HG02610 (cell line): Measurements from ENCODE around the gene KCNH1.

Experiments
- ATAC-seq: cut with Tn5 transposase; IDR thresholded peaks from one replicate; pipeline ENCODE4 v1.9.1; 2021; ENCODE audit warnings: mild to moderate bottlenecking, moderate library complexity; ENCODE audit not compliant: unreplicated experiment

KCNH1 gene

GRCh38 chr1:210771131-210771530, 362.8 kb downstream of the KCNH1 start:
- ATAC-seq, result no peak

DNA sequence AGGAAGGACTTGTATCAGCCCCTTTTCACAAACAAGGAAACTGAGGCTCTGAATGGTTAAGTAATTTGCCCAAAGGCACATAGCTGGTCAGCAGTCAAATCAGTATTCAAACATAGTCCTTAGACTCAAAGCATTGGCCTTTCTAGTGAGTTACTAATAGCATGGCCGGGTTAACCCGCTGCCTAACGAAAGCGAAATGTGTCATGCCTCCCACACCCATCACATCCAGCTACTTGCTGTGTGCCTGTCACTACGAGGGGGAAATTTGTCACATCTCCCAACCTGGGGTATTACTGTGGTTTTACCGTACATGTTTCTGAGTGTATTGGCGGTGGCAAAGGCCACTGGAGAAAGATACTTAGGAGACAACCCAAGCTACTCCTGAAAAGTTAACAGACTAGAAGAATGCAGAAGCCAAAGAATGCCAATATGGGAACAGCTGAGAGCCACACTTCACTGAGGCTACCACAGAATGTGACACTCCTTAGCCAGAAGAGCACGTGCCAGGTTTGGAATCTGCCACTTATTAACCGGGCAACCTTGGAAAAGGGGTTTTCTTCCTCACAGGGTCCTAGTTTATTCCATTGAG, 363.5 kb downstream of the KCNH1 start:
- no peak for ATAC-seq

DNA sequence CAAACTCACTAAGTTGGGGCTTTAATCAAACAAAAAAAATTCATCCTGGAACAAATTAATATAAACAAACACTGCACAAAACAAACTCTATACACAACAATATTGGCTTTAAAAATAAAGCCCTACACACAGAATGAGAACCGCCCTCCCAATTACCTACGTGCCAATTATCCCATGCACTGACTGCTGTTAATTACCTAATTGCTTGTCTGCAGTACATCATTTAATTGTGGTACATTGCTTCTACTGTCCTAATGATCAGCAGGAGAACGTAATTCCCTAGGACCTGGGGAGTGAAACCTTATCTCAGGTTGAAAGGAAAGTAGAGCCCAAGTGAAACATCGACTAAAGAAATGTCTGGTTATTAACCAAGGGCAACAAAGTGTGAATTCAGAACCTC, 364.5 kb downstream of the KCNH1 start:
- no peak for ATAC-seq

GRCh38 chr1:210764536-210764935, 369.4 kb downstream of the KCNH1 start:
- ATAC-seq, result no peak

DNA sequence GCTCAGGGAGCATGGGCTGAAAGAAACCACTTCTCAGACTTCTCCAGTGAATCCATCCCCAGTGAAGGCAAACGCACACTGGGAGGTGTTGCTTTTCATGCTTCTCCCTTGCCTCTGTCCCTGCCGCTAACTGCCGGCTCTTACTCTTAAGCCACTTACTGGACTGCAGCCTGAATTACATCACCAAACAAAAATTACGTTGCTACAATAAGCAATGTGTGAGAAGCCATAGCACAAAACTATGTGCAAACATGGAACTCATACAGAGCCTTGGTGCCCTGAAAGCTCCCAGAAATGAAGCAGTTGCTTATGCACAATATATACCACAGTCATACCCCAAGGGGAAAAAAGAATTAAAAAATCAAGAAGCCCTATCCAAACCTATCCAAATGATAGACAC, 375.2 kb downstream of the KCNH1 start:
- no peak for ATAC-seq

DNA sequence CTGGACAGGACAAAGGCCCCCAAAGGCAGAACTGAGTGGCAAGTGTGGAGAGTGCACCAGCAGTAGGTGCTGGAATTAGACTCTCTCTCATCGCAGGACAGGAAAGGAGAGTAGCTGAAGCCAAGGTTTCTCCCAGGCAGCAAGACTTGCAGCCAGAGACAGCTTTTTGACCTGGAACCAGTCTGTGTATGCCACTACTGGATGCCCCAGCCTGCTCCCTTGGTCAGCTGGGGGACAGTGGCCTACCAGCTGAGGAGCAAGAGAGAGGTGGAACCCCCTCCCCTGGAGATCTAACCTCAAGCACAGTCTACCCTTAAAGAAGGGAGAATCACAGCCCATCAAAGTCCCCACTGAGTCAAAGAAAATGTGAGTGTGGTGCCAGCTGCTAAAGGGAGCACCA, 375.7 kb downstream of the KCNH1 start:
- no peak for ATAC-seq

DNA sequence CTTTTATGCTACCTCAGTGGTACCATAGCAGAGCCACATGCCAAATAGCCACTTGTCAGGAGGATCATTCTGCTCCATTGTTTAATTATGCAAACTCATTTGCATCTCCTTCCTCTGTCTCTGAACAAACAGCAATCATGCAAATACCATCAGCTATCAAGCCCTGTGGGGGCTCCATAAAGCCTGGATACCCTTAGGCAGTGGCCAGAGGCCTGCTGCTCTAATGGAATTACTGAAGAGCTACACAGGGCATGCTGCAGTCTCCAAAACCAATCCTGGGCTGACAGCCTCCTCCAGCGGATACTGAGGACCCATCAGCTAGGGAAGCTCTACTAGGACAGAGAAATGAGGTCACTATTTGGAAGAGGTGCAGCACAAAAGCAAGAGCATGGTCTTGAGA, 376.3 kb downstream of the KCNH1 start:
- ATAC-seq, result no peak

DNA sequence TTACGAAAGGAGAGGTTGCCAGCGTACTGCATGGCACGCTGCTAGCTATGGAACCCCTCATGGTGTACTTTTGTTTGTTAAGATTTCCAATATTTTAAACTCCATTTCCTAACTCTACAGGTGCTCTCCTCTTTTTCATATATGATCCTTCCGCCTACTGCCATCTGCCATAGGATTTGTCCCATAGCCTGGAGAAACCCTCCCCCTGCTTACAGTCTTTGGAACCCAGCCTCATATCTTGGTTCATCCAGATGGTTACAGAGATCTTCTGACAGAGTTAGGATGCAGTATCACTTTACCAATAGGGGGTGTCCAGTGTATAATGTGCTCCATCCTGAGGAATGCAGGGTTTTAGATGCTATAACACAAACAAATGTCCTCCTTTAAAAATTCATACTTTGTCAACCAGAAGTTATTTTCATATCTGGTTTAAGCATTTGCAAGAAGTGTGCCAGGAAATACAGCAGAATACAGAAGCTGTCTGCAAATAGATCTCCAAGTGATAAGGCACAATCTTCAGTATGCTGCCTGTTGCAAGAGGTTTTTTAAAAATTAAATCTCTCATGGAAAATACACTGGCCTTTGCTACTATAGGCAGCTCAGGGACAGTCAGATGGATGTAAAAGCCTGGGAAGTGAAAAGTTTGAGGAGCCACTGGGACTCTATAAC, 377.8 kb downstream of the KCNH1 start:
- no peak for ATAC-seq

- ATAC-seq, result no peak
These were observed 378.9 kb downstream of the KCNH1 start for GRCh38 chr1:210754878-210755665.

GRCh38 chr1:210751911-210752310, 382.0 kb downstream of the KCNH1 start:
- ATAC-seq, result no peak

GRCh38 chr1:210750468-210750867, 383.5 kb downstream of the KCNH1 start:
- no peak for ATAC-seq

GRCh38 chr1:210748796-210749195, 385.2 kb downstream of the KCNH1 start:
- no peak for ATAC-seq

DNA sequence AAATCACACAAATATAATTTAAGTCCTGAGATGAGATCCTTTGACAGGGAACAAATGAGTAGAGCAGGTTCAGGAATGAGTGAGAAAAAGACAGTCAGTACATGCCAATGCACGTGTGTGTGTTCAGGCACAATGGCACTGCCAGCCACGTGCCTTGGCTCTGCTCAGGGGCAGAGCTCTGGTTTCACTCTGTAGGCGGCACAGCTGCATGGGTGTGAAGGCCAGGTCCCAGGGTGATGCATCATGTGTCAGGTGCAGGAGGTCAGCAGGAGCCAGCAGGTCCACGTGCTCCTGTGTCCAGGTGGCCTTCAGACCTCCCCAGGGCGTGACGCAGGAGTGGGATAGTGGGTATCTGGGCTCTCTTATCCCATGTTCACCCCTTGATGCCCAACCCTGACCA, 386.1 kb downstream of the KCNH1 start:
- ATAC-seq, result no peak

GRCh38 chr1:210747112-210747511, 386.8 kb downstream of the KCNH1 start:
- no peak for ATAC-seq

DNA sequence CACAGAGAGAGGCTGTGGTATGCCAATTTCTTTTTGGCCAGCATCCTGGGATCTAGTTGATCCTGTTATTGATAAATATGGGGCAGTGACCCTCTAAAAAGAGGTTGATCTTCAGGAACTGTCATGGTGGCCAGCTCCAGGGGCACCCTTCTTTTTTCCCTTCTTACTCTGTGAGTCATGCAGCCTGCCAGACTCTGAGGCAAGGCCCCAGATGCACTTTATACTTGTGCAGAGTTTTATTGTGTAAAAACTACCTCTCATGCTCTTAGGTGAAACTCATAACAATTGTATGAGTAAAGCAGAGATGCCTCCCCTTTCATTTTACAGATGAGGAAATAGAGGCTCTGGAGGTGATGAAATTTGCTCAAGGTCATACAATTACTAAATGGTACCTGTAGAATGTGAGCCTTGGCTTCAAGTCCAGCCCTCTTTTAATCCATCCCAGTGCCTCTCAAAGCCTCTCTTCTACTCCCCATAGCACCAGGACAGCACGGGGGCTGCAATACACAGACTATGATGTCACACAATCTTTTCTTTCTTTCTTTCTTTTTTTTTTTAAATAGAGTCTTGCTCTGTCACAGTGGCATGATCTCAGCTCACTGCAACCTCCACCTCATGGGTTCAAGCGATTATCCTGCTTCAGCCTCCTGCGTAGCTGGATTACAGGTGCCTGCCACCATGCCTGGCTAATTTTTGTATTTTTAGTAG, 387.8 kb downstream of the KCNH1 start:
- ATAC-seq, result no peak

DNA sequence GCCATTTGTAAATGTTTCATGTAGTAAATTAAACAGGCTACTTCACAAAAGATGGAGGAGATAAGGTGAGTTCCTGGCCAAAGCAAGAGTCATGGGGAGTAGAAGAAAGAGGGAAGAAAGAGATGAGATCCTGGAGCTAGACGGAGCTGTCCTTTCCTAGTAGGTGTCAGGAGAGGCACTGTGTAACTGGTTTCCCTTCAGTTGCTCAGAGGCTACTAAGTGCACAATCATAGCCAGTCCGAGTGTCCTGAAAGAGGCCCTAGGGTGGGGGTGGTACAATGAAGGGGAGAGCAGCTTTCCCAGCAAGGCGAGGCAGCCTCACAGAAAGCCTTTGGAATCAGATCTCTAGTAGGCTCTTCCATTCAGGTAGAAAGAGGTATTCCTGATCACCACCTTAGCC, 390.9 kb downstream of the KCNH1 start:
- no peak for ATAC-seq

DNA sequence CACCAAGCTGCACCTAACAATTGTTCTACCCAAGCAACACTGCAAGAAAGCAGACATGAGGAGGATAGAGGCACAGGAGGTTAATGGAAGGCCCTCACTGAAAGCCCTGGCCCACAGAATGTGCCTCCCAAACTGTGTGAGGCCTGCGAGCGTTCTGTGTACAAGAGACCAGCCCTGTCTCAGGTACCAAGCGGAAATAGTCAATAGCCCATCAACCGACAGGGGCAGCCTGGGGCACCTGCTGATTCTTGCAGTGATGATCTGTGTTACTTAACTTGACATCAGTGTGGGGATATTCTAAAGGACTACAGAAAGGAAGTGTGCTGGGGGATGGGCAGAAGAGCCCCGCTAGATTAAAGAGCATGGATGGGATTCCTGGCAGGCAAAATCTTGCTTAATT, 392.4 kb downstream of the KCNH1 start:
- ATAC-seq, result no peak

GRCh38 chr1:210739627-210740026, 394.3 kb downstream of the KCNH1 start:
- no peak for ATAC-seq

DNA sequence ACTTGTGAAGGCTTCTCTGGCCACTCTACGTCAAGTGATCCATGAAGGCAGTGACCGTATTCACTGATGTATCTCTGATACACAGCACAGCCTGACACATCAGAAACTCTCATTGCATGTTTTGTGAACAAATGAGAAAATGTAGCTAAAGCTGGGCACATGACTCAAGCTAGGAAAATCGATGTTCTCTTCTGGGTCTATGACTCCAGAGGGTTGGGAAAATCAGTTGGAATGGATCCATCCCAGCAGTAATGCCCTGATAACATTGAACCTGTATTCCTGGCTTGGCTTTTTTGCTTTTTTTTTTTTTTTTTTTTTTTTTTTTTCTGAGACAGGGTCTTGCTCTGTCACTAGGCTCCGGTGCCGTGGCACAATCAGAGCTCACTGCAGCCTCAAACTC, 395.7 kb downstream of the KCNH1 start:
- no peak for ATAC-seq

DNA sequence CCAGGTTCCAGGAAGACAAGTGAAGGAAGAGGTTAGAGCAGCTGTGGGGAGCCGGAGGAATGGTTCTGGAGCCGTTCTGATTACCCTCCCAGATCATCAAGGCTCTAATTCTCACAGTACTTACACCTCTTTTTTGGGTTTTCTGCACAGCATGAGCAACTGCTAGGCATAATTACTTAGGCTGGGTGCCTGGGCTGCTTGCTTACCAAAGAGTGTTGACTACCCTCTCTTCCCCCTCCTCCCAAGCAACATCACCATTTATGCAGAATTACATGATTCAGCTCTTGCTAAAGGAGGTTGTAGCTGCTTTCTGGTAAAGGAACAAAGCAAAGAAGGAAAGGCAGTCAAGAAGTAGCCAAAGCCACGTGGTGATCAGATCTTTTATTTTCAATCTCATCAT, 397.2 kb downstream of the KCNH1 start:
- ATAC-seq, result no peak

DNA sequence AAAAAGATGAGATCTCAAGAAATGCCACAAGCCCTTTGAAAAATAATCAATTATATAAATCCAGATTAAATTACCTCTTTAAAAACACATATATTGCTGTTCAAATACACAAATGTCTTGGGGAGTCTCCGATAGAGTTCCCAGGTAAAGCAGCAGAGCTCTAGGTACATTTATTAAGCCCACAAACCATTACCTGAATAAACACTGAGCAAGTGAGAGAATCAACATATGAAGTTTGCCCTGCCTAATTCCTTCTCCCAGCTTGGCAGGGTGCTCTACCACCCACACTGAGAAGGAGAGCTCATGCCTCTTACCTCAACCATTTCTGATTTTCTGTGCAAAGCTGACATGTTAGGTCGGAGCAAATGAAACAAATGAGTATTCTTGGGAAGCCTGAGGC, 402.4 kb downstream of the KCNH1 start:
- no peak for ATAC-seq

DNA sequence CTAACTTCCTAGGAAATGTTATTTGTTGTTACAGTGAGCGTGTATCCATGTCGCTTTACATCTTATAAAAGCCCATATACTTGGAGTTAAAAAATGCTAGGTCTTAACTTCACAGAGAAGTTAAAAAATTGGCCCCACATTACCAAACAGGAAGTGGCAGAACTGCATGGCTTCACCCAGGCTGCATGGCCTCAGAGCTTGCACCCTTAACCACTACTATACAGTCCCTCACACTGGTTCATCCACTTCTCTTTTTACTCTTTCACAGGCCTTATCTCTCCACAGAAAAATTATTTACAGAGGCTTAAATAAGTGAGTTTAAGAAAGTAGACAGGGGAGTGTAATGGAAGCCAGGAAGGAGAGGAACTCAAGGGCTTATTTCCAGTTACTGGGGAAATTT, 402.8 kb downstream of the KCNH1 start:
- ATAC-seq, result no peak
